Adrenal gland (tissue), 12 donors: ENCODE data around the gene TMEM81. TPM values are rescaled to one million over a fixed set of nuclear protein-coding genes. Genes with fewer than 3 reads are reported as not detected.
A peak's percentile ranks its signal among the peaks of the same experiment; 100 is the strongest.

Experiments used
- DNase-seq, 7 donors: peaks; one replicate each; pipeline ENCODE4 v3.0.0-alpha.2; 2019 to 2020
- H3K27ac ChIP-seq, 5 donors: fragments of 200-600 bp; sonication (generic) in 4 of 5; 1 replicate in 3 of 5; 2 replicates in 2 of 5; pipeline versions ENCODE4 v1.5.1 to v1.8.0; 2016 to 2020; ENCODE audit warnings: mild to moderate bottlenecking in 1 of 5
- H3K27me3 ChIP-seq: fragments of 200-600 bp; 2 replicates; pipeline ENCODE4 v1.8.0; 2021
- H3K36me3 ChIP-seq, 2 donors: fragments of 200-600 bp; replicated peaks in 1 of 2; 1 replicate in 1 of 2; 2 replicates in 1 of 2; pipeline versions ENCODE4 v1.5.1 to v1.8.0; 2018 to 2022
- H3K4me1 ChIP-seq, 2 donors: fragments of 200-600 bp; replicated peaks in 1 of 2; 1 replicate in 1 of 2; 2 replicates in 1 of 2; pipeline versions ENCODE4 v1.5.1 to v1.8.0; 2018 to 2021
- H3K4me3 ChIP-seq, 4 donors: fragments of 200-600 bp; sonication (generic) in 3 of 4; one replicate each; pipeline ENCODE4 v1.5.1; 2016 to 2018
- H3K9me3 ChIP-seq, 3 donors: fragments of 200-600 bp; sonication (generic) in 1 of 3; replicated peaks in 1 of 3; 1 replicate in 2 of 3; 2 replicates in 1 of 3; pipeline versions ENCODE4 v1.5.1 to v1.8.0; 2016 to 2021
- POLR2A ChIP-seq, 2 donors: fragments of 450-650 bp; IDR thresholded peaks; one replicate each; pipeline ENCODE4 v1.6.1; 2017; ENCODE audit warnings: antibody characterized with exemption in 2 of 2, mild to moderate bottlenecking in 2 of 2, moderate library complexity in 1 of 2
- WGBS, 4 donors: extraction: QIAGEN DNeasy Blood & Tissue Kit in 2 of 4; methylation state at CpG; one replicate each; pipeline versions ENCODE4 v1.1.5 to v1.1.7; 2013 to 2017; 5-methylcytosine and 5-hydroxymethylcytosine counted together
- intact Hi-C, 2 donors: fragments of 100-400 bp; cut with DNase I; formaldehyde crosslinking; loops; one replicate each; pipeline versions ENCODE4 v1.14.1 to v1.15.0; 2022 to 2023
- polyA plus RNA-seq, 3 donors: library from polyadenylated mRNA; stranded (reverse); fragments of 200-250 nt in 2 of 3; fragments of 350-450 nt in 1 of 3; fragmentation: Illumina TruSeq in 1 of 3; extraction: RNeasy Lipid Tissue Mini Kit (QIAGEN cat#74804) in 1 of 3; gene quantifications; one replicate each; pipeline ENCODE4 v1.2.3, GENCODE V29; 2013 to 2014
- total RNA-seq, 9 donors: library from RNA; depleted of rRNA in 4 of 9; stranded (reverse); fragments of >200 nt in 4 of 9; fragments of 120-200 nt in 1 of 9; fragmentation: NEBNext Ultra II Directional in 1 of 9; extraction: Animal tissue kit (Norgen Biotek cat#: 25700) in 1 of 9; gene quantifications; one replicate each; pipeline versions ENCODE4 v1.1.0 to v1.2.4, GENCODE V29; 2013 to 2023
- TF ChIP-seq, protein P1 (sequence below), 6 experiments: fragments of 450-650 bp in 4 of 6; fragments of 200-600 bp in 2 of 6; sonication (generic) in 1 of 6; IDR thresholded peaks; 1 replicate in 5 of 6; 2 replicates in 1 of 6; pipeline versions ENCODE4 v1.5.1 to v1.8.0; 2016 to 2021; ENCODE audit warnings: antibody characterized with exemption in 6 of 6, mild to moderate bottlenecking in 2 of 6, moderate library complexity in 1 of 6
- donor health status: healthy with polysubstance abuse.
- donor health status: Bipolar disorder and iron deficiency.
- donor health status: DM: yes; HTN: yes; CAD: no.
- donor health status: DM: no; HTN: no; CAD: no.
- donor health status: DM: no; HTN: no; CAD: no.
- donor health status: DM: yes; HTN: yes; CAD: no.

TMEM81 gene
- total and polyA plus RNA-seq, 12 donors = 1.9 to 5.0 (median 3.5) TPM

DNA sequence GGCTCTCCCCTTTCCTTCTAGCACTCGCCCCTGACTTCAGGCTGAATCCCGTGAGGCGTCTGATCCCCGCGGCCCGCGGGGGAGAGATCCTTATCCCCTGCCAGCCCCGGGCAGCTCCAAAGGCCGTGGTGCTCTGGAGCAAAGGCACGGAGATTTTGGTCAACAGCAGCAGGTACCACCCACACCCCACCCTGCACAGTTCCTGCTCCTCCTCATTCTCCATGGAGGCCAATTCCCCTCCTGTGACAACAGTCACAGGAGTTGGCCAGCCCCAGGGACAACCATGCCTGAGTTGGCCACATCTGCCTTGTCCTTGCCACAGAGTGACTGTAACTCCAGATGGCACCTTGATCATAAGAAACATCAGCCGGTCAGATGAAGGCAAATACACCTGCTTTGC lies 20.0 kb downstream of the TMEM81 start:
- H3K4me3 ChIP-seq = no peak overlapping the region
- no peak for TF ChIP-seq POLR2A (IDR thresholded peaks at IDR 0.05)
- TF ChIP-seq, protein P1, sequence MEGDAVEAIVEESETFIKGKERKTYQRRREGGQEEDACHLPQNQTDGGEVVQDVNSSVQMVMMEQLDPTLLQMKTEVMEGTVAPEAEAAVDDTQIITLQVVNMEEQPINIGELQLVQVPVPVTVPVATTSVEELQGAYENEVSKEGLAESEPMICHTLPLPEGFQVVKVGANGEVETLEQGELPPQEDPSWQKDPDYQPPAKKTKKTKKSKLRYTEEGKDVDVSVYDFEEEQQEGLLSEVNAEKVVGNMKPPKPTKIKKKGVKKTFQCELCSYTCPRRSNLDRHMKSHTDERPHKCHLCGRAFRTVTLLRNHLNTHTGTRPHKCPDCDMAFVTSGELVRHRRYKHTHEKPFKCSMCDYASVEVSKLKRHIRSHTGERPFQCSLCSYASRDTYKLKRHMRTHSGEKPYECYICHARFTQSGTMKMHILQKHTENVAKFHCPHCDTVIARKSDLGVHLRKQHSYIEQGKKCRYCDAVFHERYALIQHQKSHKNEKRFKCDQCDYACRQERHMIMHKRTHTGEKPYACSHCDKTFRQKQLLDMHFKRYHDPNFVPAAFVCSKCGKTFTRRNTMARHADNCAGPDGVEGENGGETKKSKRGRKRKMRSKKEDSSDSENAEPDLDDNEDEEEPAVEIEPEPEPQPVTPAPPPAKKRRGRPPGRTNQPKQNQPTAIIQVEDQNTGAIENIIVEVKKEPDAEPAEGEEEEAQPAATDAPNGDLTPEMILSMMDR (IDR thresholded peaks at IDR 0.05) = no peak
- H3K27ac ChIP-seq = no peak overlapping the region
- 88 to 92% (median 89%) methylated on average over 7 to 11 of the region's 11 CpGs for WGBS, 4 donors
- H3K9me3 ChIP-seq = no peaks in the 10 kb centered on the region
- H3K4me1 ChIP-seq = no peaks in the 10 kb centered on the region
- H3K36me3 ChIP-seq = no peaks in the 10 kb centered on the region
- no peak for DNase-seq
- H3K27me3 ChIP-seq = no peaks in the 10 kb centered on the region
- intact Hi-C loops = loop anchor here in 1 of 2 donors (5.0 kb wide), 1 partner anchor 72 kb away; no protein-coding TSS in a partner anchor

- Histone ChIP-seq H3K36me3 (no peaks in the 10 kb centered on the region), H3K9me3 (no peaks in the 10 kb centered on the region), H3K27ac (no peak overlapping the region), H3K27me3 (no peaks in the 10 kb centered on the region), H3K4me3 (no peak overlapping the region), H3K4me1 (no peaks in the 10 kb centered on the region)
- DNase-seq = no peak
- intact Hi-C loops = loop anchor here (2.0 to 5.0 kb wide), 2 partner anchors 71 to 72 kb away; no protein-coding TSS in a partner anchor
- WGBS, 4 donors = 74 to 93% (median 90%) methylated on average over 3 of the region's 3 CpGs
- no peak for TF ChIP-seq POLR2A (IDR thresholded peaks at IDR 0.05)
- TF ChIP-seq, protein P1 (IDR thresholded peaks at IDR 0.05) = no peak
These were observed 21.4 kb downstream of the TMEM81 start for GRCh38 chr1:205062895-205063294.

DNA sequence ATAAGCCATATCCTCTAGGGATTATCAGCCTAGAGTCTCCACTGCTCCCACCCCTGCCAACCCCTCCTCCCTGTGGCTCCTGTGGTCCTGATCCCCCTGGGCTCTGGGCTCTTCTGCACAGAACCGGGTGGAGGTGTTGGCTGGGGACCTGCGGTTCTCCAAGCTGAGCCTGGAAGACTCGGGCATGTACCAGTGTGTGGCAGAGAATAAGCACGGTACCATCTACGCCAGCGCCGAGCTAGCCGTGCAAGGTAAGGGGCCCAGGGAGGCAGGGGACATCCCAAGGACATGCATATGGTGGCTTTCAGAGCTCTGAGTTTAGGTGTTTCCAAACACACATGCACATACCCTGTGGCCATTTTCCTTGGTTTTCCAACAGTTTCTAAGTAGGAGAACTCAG lies 21.9 kb downstream of the TMEM81 start:
- no peak for DNase-seq

DNA sequence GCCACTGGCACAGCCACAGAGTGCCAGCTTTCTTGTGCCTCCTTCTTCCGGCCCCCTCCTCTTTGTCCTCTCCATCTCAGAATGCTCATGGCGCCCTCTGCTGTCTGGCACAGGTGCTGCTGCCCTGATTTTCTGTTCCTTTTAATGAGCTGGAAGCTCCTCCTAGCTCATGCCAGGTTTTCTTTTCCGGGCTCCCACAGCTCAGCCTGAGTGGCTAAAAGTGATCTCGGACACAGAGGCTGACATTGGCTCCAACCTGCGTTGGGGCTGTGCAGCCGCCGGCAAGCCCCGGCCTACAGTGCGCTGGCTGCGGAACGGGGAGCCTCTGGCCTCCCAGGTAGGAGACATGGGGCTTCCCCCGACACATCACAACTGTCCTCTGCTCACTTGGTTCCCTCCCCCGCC lies 22.6 kb downstream of the TMEM81 start:
- Histone ChIP-seq H3K4me3 (no peak overlapping the region), H3K36me3 (no peaks in the 10 kb centered on the region), H3K4me1 (no peaks in the 10 kb centered on the region), H3K27me3 (no peaks in the 10 kb centered on the region), H3K9me3 (no peaks in the 10 kb centered on the region), H3K27ac (no peak overlapping the region)
- peak; percentile 72 to 93 (median 78) for DNase-seq
- intact Hi-C loops = loop anchor here (2.0 to 5.0 kb wide), 2 partner anchors 69 to 71 kb away; no protein-coding TSS in a partner anchor
- 27 to 37% (median 32%) methylated on average over 11 to 13 of the region's 13 CpGs for WGBS, 4 donors
- TF ChIP-seq POLR2A (IDR thresholded peaks at IDR 0.05) = no peak
- TF ChIP-seq, protein P1 (IDR thresholded peaks at IDR 0.05) = peak; percentile 75 to 95 (median 90)

More for the DNA sequence above, 21.9 kb downstream of the TMEM81 start:
- Histone ChIP-seq H3K9me3 (no peaks in the 10 kb centered on the region), H3K27ac (no peak overlapping the region), H3K27me3 (no peaks in the 10 kb centered on the region), H3K4me1 (no peaks in the 10 kb centered on the region), H3K36me3 (no peaks in the 10 kb centered on the region), H3K4me3 (no peak overlapping the region)
- intact Hi-C loops = loop anchor here (2.0 to 5.0 kb wide), 2 partner anchors 70 to 72 kb away; no protein-coding TSS in a partner anchor
- 78 to 94% (median 90%) methylated on average over 8 of the region's 8 CpGs for WGBS, 4 donors
- TF ChIP-seq POLR2A (IDR thresholded peaks at IDR 0.05) = no peak
- TF ChIP-seq, protein P1 (IDR thresholded peaks at IDR 0.05) = no peak
